ENCODE data around the gene CNNM3. TPM values are rescaled to one million over a fixed set of nuclear protein-coding genes. Genes with fewer than 3 reads are reported as not detected.

Gene CNNM3
- total RNA-seq, 2 experiments from 2014 or later = 17.3 to 19.9 TPM

DNA sequence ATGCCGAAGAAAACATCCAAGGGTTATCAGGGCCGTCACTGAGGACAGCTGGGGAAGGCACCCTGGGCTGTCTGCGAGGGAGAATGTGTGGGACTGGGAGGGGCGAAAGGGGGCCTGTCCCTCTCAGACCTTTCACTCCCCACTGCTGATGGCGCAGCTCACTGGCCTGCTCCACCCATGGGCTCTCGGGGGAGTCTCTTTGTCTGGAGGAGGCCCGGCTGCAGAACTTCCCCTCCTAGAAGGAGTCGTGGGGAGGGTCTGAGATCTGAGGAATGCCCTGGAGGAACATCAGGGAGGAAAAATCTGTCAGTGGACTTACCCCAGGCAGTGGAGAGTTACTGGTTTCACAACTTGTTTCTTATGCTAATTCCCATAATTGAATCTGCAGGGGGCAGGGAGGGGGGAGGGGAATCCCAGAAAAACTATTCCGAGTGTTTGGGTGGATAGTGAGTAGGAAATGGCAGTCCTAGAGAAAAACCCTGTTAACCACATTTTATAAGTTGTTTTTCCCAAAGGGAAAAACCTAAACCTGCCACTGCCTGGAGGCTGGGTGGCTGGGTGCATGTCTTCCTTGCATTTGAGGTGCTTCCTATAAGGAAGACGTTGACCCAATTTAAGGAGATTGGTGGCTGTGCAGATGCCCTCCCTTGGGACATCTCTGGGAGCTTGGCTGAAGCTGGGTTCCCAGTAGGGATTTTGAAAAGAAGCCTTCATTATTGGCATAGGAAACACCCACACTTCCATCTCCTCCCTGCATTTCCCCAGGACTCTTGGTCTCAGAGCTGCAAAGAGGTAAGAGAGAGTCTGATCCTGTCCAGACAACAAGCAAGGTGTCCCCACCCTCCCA, 65.5 kb downstream of the CNNM3 start:
- CTCF ChIA-PET = interaction anchor here (0.7 to 1.4 kb wide), 3 partner anchors 8 to 24 kb away, joined by 3 to 6 read pairs (median 4); partner anchors contain the start of gene ANKRD39

GRCh38 chr2:96882230-96882629, 66.2 kb downstream of the CNNM3 start:
- H3K4me3 Mint-ChIP-seq = no peak overlapping the region
- CTCF ChIA-PET = interaction anchor here (1.3 to 1.4 kb wide), 3 partner anchors 11 to 25 kb away, joined by 3 to 6 read pairs (median 4); partner anchors contain the start of gene ANKRD39

More for the DNA sequence above, 65.5 kb downstream of the CNNM3 start:
- H3K27me3 Mint-ChIP-seq (ENCODE audit: low read depth) = no peaks in the 10 kb centered on the region
- intact Hi-C loops (cut with micrococcal nuclease) = no loop called here
- no peak overlapping the region for H3K4me3 Mint-ChIP-seq
- no peaks in the 10 kb centered on the region for H3K4me1 Mint-ChIP-seq (ENCODE audit: low read depth)
- no peaks in the 10 kb centered on the region for H3K36me3 Mint-ChIP-seq (ENCODE audit: low read depth)
- H3K9me3 Mint-ChIP-seq = no peaks in the 10 kb centered on the region
- no peak for DNase-seq
- H3K27ac Mint-ChIP-seq = no peak overlapping the region

GRCh38 chr2:96882906-96883305, 66.8 kb downstream of the CNNM3 start:
- Mint-ChIP-seq H3K4me3 (no peak overlapping the region), H3K27me3 (ENCODE audit: low read depth) (no peaks in the 10 kb centered on the region), H3K4me1 (ENCODE audit: low read depth) (peaks cover 1% of the 10 kb centered on the region), H3K36me3 (ENCODE audit: low read depth) (no peaks in the 10 kb centered on the region), H3K9me3 (no peaks in the 10 kb centered on the region), H3K27ac (no peak overlapping the region)
- DNase-seq = no peak
- intact Hi-C loops (cut with micrococcal nuclease) = no loop called here
- CTCF ChIA-PET = interaction anchor here (1.3 to 1.4 kb wide), 3 partner anchors 12 to 26 kb away, joined by 3 to 6 read pairs (median 4); partner anchors contain the start of gene ANKRD39

More at GRCh38 chr2:96882230-96882629, 66.2 kb downstream of the CNNM3 start:
- no peaks in the 10 kb centered on the region for H3K4me1 Mint-ChIP-seq (ENCODE audit: low read depth)
- no peaks in the 10 kb centered on the region for H3K9me3 Mint-ChIP-seq
- no peak overlapping the region for H3K27ac Mint-ChIP-seq
- H3K36me3 Mint-ChIP-seq (ENCODE audit: low read depth) = no peaks in the 10 kb centered on the region
- no peaks in the 10 kb centered on the region for H3K27me3 Mint-ChIP-seq (ENCODE audit: low read depth)
- no peak for DNase-seq
- intact Hi-C loops (cut with micrococcal nuclease) = no loop called here

DNA sequence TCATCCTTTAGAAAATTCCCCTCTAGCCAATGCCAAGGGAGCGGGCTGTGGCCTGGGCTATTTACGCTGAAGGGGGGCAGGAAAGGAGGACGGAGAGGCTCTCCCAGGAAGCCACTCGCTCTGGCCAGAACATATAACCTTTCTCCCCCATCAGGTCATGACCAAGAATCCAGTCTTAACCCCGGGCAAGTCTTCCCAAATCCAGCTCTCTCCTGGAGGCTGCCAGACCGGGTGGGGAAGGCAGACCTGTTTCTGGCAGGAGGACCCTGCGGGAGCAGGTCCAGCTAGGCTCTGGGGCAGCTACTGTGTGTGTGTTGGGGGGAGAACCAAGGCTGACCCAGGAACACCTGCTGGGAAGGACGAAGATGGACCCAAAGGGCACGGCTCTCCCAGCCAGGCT, 67.2 kb downstream of the CNNM3 start:
- Mint-ChIP-seq H3K27me3 (ENCODE audit: low read depth) (no peaks in the 10 kb centered on the region), H3K27ac (no peak overlapping the region), H3K4me3 (no peak overlapping the region), H3K4me1 (ENCODE audit: low read depth) (peaks cover 5% of the 10 kb centered on the region), H3K9me3 (no peaks in the 10 kb centered on the region), H3K36me3 (ENCODE audit: low read depth) (no peaks in the 10 kb centered on the region)
- no peak for DNase-seq
- intact Hi-C loops (cut with micrococcal nuclease) = no loop called here
- CTCF ChIA-PET = interaction anchor here (1.3 to 1.4 kb wide), 3 partner anchors 12 to 26 kb away, joined by 3 to 6 read pairs (median 4); partner anchors contain the start of gene ANKRD39

Small RNA genes lying within 50 kb of the gene (microRNA-seq; reads per million reads assigned to microRNA genes)
- not detected for gene MIR3127 (ENCODE audit: borderline microRNAs expressed, borderline replicate concordance)

Other genes with a start within 250 kb of the CNNM3 start
- gene KANSL3, start 178.0 kb upstream of the CNNM3 start, total RNA-seq = 10 to 100 TPM; 33.0 to 37.5 TPM
- gene FER1L5, start 173.5 kb upstream of the CNNM3 start, total RNA-seq = not detected
- gene LMAN2L, start 76.2 kb upstream of the CNNM3 start, total RNA-seq = 1 to 10 TPM; 4.0 to 4.8 TPM
- gene CNNM4, start 55.4 kb upstream of the CNNM3 start, total RNA-seq = 1 to 10 TPM; 5.6 to 6.0 TPM
- gene ANKRD23, start 27.8 kb downstream of the CNNM3 start, total RNA-seq = 1 to 10 TPM; 3.3 to 4.2 TPM
- 10 to 100 TPM; 25.0 to 27.3 TPM for gene ANKRD39, start 41.7 kb downstream of the CNNM3 start, total RNA-seq
- gene SEMA4C, start 53.8 kb downstream of the CNNM3 start, total RNA-seq = 1 to 10 TPM; 7.7 to 8.5 TPM
- under 1 TPM; 0.17 to 0.35 TPM for gene FAM178B, start 170.3 kb downstream of the CNNM3 start, total RNA-seq

Measured in activated naive CD4-positive, alpha-beta T cell treated with anti-CD3 and anti-CD28 coated beads for 36 hours (primary cell).